CD1c-positive myeloid dendritic cell (primary cell): ENCODE data around the gene FSIP1.

Experiments used
- DNase-seq: peaks from one replicate; pipeline ENCODE4 v3.0.0-alpha.2; 2016; ENCODE audit errors: extremely low spot score

The FSIP1 gene

DNA sequence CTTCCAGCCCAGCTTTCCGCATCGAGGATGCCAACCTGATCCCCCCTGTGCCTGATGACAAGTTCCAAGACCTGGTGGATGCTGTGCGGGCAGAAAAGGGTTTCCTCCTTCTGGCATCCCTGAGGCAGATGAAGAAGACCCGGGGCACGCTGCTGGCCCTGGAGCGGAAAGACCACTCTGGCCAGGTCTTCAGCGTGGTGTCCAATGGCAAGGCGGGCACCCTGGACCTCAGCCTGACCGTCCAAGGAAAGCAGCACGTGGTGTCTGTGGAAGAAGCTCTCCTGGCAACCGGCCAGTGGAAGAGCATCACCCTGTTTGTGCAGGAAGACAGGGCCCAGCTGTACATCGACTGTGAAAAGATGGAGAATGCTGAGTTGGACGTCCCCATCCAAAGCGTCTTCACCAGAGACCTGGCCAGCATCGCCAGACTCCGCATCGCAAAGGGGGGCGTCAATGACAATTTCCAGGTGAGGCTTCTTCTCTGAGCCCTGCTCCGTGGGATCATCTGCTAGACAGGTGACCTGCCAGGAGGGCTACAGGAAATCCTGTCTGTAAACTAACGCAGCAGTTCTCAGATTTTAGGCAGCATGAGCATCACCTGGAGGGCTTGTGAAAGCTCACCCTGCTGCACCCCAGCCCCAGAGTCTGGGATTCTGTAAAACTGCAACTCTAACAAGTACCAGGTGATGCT, 200.2 kb downstream of the FSIP1 start:
- no peak for DNase-seq

DNA sequence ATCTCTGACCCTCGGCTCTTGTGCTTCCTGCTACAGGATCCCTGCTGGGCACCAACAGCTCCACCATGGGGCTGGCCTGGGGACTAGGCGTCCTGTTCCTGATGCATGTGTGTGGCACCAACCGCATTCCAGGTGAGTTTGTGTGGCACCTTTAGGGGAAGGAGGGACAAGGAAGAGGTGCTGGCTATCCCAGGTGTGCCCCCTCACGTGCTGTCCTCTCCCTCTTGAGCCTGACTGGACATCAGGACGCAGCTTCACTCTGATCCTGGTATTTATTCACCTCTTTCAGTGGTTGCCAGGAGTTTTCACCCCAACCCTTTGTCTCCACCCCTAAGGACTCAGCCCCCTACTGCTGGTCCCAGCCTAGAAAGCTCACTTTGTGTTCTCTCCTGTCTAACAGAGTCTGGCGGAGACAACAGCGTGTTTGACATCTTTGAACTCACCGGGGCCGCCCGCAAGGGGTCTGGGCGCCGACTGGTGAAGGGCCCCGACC, 200.8 kb downstream of the FSIP1 start:
- no peak for DNase-seq

DNA sequence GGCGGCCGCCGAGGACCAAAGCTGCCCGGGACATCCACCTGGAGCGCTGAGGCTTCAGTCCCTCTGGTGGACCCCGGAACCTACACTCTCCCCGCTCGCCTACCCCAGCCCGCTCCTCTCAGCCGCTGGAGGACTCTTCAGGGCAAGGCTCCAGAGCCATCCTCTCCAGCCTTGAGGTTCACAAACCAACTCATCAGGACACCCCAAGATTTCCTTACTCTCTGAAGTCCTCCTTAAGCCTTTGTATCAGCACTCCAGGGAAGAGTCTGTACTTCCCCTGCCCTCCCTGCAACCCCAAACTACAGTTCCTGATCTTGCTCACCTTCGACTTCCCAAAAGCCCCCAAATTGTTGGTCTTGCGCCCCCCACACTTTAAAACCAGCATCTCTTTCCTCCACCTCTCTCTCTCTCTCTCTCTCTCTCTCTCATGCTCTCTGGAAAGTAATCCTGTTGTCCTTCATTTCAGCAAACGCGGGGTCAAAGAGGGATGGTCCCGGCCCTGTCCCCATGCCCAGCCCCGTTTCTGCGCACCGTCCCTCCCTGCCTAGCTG, 201.3 kb downstream of the FSIP1 start:
- no peak for DNase-seq

GRCh38 chr15:39580485-39581241, 202.0 kb downstream of the FSIP1 start, which contains the start of gene THBS1:
THBS1 (plus strand) TSS chr15:39581079; CDS start chr15:39581858, 779 bp downstream.
- DNase-seq = peak; percentile 60

DNA sequence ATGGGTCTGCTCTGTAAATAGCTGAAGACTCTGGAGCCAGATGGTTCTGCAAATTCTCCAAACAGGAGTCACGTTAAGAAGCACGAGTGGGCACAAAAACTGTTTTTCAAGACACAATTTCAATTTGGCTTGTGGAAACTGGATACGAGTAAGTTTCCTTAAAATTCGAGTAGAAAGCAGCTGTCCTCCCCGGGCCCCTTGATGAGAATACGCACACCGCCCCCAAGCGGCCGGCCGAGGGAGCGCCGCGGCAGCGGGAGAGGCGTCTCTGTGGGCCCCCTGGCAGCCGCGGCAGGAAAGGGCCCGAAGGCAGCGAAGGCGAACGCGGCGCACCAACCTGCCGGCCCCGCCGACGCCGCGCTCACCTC, 202.5 kb downstream of the FSIP1 start:
- DNase-seq = peak; percentile 92

DNA sequence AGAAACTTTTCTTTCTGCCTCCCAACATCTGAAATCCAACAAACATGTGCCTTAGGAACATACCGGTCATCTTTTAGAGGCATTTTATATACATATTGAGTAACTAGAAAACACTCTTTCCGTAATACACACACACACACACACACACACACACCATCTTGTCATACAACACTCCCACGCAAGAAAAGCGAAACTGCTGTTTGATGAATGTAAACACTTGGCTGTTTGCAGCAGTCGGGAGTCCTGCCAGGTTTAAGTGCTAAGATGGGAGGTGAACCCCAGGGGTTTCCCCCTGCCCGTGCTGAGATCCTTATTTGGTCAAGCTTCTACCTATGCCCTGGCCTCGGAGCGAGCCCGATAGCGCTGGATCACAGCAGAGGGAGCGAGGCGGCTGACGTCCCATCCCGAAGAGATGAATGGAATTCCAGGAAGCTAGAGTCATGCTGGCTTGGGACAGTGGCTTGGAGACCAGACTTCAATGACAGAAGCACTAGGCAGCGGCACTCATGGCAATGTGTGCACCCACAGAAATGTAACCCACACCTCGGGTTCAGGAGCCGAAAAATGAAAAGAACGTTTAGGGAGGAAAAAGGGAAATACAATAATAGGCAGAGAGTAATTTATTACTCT, 203.0 kb downstream of the FSIP1 start:
- peak; percentile 10 for DNase-seq

- no peak for DNase-seq
Measured at GRCh38 chr15:39578851-39579486, 203.7 kb downstream of the FSIP1 start.

DNA sequence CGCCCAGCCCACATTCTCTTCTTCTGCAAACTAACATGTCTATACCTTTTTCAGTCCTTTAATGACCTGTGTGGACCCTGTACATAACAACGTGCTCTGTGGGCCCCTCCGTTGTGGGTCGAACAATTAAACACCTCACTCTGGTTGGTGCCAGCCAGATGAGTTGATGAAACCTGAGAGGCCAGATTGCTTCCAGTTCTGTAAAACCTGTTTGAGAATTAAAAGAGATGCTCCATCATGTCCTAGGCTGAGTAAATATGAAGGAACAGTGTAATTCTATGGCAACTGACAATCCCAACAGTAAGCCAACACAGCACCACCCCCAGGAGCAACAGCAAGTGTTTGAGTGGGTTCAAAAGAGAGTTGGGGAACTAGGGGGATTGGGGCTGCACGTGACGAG, 207.5 kb downstream of the FSIP1 start:
- no peak for DNase-seq

- no peak for DNase-seq
Measured at GRCh38 chr15:39574427-39574826, 208.2 kb downstream of the FSIP1 start.

- DNase-seq = no peak
Measured at GRCh38 chr15:39573844-39574243, 208.8 kb downstream of the FSIP1 start.

DNA sequence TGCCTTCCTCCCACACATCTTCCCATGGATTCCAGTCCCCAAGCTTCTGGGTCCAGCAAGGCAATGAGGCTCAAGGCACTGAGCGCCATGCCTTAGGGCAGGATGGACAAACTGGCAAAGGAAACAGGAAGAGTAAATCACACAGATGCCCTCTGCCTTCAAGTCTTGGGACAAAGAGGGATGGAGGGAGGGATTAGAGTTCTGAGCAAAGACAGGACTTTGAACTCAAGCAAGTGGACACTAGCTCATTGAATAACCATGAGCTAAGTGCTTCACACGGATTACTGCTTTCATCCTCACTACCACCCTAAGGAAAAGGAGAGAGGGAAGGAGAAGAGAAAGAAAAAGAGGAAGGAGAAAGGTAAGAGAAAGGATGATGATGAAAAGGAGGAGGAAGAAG, 209.4 kb downstream of the FSIP1 start:
- no peak for DNase-seq

GRCh38 chr15:39565851-39566250, 216.8 kb downstream of the FSIP1 start:
- DNase-seq = no peak

DNA sequence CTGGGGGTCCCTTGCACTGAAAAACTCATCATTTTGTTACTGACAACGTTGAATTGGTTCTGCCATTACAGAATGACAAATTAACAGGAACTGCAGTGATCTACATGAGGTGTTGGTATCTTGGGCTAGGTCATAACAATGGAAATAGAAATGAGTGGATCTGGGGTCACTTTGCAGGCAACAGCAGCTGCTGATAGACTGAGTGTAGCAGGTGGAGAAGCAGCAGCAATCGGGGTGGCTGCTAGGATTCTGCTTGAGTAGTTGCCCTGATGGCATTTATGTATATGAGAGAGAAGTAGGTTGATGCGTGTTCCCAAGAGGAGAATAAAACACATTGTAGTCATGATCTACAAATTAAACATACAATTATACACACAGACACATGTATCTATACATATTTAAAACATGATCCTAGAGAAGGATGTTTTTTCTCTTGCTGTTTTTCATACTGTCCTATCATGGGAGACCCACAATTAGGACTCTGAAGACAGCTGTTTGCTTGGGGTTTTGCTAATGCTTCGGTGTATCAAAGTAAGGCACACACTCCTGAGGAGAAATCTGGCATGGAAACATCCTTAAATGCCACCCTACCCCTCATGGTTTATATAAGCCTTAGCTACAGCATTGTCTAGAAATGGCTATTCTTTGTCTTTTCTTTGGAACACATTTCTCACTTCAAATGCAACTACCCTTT, 217.5 kb downstream of the FSIP1 start:
- no peak for DNase-seq

DNA sequence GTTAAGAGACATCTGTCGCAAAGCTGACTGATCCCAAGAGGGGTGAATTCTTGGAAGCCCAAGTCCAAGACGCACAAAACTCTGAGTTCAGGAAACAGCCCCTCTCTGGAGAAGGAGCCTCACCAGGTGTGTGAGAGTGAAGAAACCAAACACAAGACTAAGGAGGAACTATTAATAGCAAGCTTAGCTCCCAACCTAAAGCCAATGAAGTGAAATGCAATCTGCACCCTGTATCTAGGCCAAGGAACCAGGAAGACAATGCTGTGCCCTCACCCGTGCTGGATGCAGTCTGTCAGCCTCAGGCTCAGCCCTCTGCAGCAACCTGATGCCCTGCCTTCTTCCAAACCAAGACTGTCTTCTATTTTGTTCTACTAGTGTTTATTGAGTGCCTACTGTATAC, 224.2 kb downstream of the FSIP1 start:
- DNase-seq = no peak

DNA sequence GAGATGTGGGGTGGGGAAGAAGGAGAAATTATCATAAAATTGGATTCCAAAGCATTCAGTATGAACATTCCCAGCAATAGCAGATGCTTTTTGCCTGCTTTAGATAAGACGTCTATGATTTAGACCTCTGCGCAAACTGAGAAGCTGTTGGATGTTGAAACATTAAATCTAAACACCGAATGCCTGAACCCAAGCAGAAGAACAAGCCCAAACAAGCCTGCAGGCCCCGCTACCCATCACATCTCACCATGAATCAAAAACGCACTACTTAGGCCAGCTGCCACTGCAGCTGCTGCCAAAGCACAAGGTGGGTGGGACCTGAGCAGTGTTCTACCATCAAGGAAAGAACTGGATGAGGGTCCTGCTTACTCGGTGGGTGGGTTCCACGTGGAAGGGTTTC, 226.2 kb downstream of the FSIP1 start:
- DNase-seq = no peak

DNA sequence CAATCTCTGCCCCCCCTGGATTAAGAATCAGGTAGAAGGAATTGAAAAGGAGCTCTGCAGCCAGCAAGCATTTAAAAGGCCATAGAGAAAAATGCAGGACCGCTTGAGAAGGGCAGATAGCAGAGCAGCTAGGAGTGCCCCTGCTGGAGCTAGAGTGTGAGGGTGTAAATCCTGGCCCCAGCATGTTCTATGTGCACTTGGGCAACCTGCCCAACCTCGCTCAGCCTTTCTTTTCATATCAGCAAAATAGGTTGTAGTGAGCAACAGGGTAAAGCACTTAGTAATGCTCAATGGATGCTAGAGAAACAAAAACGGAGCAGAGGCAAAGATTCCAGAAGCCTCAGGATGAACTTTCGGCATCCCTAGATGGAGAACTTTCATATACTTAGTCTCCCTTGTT, 226.8 kb downstream of the FSIP1 start:
- DNase-seq = no peak

DNA sequence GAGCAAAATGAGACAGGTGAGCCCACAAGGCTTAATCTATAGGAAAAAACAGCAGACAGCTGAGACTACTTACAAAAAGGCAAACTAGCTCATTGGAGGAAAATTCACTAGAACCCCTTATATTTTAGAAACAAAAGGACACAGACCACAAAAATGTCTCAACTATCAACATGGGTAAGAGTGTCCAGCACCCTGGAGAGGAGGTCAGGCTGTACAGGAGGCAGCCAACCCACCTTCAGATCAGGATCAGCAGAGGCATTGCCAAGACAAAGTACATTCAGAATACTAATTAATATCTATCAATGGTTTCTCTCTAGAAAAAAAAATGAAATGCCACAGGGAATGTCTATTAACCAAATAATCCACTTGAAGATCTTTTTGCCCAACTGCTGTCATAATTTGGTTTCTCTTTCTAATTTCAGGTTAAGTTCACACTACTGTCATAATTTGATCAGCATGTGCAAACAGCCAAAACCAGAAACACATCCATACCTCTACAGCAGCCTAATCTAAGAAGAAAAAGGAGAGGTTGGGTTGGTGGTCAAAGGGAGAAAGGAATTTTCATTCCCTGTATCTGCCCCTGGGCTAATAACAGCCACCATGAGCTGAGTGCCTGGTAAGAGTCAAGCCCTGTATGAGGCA, 227.8 kb downstream of the FSIP1 start:
- no peak for DNase-seq

DNA sequence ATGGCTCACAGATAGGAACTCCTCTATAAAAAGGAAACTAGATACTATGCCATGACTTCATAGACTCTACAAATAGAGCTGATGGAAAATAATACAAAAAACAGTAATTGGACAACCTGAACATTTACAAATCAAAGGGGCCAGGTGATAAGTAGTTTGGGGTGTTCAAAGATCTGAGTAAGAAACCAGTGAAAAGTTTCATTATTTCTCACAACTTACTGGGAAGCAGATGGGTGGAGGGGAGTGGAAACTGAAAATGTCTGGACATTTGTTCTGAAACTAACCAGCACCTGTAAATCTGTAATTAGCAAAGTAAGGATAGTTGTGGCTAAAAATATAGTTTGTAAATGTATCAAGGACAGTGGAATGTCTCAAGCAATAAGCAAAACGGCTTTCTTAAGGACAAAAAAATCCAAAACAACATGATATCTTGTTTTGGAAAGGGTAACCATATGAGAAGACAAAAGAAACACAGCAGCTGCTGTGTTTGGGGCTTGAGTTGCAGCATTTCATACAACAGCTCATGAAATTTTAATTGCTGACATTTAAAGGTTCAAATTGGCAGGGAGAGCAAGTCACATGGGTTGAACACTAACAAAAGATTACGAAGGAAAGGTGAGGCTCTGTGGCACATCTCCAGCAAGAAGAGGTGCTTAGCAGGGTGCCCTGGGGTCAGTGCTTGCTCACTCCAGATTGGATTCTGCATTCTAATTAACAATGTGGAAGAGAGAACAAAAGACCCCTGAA, 228.5 kb downstream of the FSIP1 start:
- DNase-seq = no peak

DNA sequence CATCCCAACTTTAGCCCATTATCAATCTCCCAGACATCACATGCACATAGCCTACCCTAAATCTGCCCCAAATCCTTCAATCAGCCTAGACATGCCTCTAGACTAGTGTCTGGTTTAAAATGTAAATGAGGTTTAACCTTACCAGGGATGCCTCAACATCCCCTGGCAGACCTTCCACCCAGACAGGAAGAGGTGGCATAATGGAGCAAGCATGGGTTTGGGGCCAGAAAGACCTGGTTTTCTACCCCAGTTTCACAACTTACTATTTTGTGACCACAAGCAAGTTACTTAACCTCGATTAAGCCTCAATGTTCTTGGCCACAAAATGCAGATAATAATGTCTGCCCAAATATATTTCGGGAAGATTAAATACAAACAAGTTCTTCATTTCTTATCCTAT, 230.1 kb downstream of the FSIP1 start:
- DNase-seq = no peak

DNA sequence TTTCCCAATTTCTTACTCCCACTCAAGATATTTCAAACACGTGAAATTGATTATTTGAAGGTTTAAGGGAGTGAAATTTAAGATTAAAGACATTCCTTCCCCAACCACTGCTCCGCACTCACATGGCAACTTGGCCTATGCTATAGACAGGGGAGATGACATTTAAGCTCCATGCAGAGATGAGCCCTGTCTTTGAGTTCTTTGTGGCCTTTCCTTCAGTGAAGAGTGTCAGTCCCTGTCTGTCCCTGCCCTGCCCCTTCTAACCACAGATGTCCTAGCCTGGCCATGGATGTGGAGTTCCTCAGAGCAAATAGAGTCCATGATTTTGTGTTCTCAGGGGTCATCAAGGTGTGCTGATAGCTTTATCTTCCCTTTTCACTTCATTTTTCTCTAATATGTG, 231.2 kb downstream of the FSIP1 start:
- DNase-seq = no peak
